Neural progenitor cell (in vitro differentiated cells): Measurements from ENCODE around the gene HK1.

Experiments used
- CTCF ChIP-seq: fragments of 200-600 bp; sonication (generic); IDR thresholded peaks from 2 replicates; pipeline ENCODE4 v1.5.1; 2017; ENCODE audit warnings: antibody characterized with exemption, mild to moderate bottlenecking
- EZH2 ChIP-seq: fragments of 200-600 bp; sonication (generic); IDR thresholded peaks from 2 replicates; pipeline ENCODE4 v1.6.1; 2017; ENCODE audit warnings: antibody characterized with exemption, mild to moderate bottlenecking, moderate library complexity

GRCh38 chr10:69329721-69330178 lies 51.5 kb downstream of the HK1 start:
- TF ChIP-seq CTCF (no peak), EZH2 (no peak)
